HG02571 (cell line): ENCODE results near the gene GBE1.

Experiments
- ATAC-seq: cut with Tn5 transposase; IDR thresholded peaks from one replicate; pipeline ENCODE4 v1.9.1; 2021; ENCODE audit warnings: mild to moderate bottlenecking, moderate library complexity; ENCODE audit not compliant: unreplicated experiment

The GBE1 gene

GRCh38 chr3:81702126-81702525 lies 59.3 kb downstream of the GBE1 start:
- ATAC-seq, result no peak

DNA sequence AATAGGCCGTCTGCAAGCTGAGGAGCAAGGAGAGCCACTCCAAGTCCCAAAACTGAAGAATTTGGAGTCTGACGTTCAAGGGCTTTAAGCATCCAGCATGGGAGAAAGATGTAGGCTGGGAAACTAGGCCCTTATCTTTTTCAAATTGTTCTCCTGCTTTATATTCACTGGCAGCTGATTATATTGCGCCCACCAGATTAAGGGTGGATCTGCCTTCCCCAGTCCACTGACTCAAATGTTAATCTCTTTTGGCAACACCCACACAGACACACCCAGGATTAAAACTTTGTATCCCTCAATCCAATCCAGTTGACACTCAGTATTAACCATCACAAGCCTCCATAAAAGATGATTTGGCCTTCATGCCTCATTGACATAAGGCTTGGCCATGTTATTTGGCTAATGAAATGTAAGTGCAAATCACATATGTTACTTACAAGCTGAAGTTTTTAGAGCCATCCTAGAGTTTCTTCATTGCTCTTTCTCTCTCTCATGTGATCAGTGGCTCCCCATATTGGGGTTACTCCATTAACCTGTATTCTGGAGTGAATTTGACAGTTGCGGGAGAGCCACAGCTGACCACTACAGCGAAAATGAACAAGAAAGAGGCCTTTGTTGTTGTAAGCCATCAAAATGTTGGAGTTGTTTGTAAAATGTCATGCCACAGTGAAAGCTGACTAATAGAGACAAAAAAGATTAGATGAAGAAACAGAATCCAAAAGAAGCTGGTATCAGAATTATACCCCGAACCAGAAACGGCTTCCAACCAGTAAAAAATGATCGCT lies 61.7 kb downstream of the GBE1 start:
- ATAC-seq, result no peak

- no peak for ATAC-seq
Observed at GRCh38 chr3:81696090-81696489, 65.4 kb downstream of the GBE1 start.

- ATAC-seq, result no peak
Observed at GRCh38 chr3:81695302-81695701, 66.1 kb downstream of the GBE1 start.

DNA sequence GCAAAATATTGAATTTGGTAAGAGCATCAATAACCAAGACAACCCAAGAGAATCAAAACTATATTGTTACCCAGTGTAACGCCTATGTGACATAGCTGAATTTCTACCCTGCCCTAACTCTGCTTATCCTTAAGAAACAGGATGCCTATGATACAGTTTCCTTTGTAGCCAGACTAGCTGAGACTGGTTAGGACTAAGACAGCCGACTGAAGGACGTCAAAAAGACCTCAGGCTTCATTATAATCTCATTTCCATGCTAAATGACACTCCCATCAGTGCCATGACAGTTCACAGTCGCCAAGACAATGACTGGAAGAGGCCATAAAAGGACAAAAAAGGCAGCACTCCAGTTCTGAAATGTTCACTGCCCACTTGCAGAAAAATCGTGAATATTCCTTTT lies 66.8 kb downstream of the GBE1 start:
- no peak for ATAC-seq

GRCh38 chr3:81692766-81693165 lies 68.7 kb downstream of the GBE1 start:
- no peak for ATAC-seq

- no peak for ATAC-seq
Observed at GRCh38 chr3:81689617-81690016, 71.8 kb downstream of the GBE1 start.

GRCh38 chr3:81684751-81685395 lies 76.6 kb downstream of the GBE1 start:
- no peak for ATAC-seq

- no peak for ATAC-seq
Observed at GRCh38 chr3:81676706-81677456, 84.6 kb downstream of the GBE1 start.

- ATAC-seq, result no peak
Observed at GRCh38 chr3:81674690-81675089, 86.8 kb downstream of the GBE1 start.

- ATAC-seq, result no peak
Observed at GRCh38 chr3:81668283-81668682, 93.2 kb downstream of the GBE1 start.

GRCh38 chr3:81666502-81667121 lies 94.8 kb downstream of the GBE1 start:
- no peak for ATAC-seq

DNA sequence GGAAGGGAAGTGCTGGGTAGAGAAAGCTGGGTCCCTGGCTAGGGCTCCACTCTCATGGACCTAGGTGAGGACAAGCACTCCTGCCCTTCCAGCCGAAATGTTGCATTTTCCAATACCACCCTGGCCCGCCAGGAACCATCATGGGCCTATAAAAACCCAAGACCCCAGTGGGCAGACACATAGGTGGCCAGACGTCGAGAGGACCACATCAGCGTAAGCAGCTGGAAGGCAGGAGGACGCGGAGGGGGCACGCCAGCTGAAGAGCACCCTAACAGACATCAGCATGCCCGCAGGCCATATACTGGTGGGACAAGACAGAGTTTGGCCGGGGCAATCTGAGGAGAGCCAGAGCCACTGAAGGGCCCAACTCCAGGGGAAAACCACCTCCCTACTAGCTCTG lies 98.3 kb downstream of the GBE1 start:
- ATAC-seq, result no peak

DNA sequence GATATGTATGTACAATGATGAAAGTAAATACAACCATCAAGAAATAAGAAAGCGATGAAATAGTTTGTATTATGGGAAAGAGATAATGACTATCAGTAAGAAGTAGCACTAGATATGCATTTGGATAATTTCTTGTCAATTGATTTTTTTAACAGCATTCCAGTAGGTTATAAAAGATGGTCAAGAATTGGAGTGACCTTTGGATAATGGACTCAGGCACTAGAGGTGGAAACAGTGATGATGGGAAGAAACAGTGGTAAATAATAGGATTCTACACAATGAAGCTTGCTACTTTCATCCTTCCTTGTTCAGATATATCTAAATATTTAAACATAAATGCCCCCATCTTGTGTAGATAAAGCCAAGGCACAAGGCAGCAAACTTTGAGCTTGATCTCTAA lies 101.4 kb downstream of the GBE1 start:
- no peak for ATAC-seq

DNA sequence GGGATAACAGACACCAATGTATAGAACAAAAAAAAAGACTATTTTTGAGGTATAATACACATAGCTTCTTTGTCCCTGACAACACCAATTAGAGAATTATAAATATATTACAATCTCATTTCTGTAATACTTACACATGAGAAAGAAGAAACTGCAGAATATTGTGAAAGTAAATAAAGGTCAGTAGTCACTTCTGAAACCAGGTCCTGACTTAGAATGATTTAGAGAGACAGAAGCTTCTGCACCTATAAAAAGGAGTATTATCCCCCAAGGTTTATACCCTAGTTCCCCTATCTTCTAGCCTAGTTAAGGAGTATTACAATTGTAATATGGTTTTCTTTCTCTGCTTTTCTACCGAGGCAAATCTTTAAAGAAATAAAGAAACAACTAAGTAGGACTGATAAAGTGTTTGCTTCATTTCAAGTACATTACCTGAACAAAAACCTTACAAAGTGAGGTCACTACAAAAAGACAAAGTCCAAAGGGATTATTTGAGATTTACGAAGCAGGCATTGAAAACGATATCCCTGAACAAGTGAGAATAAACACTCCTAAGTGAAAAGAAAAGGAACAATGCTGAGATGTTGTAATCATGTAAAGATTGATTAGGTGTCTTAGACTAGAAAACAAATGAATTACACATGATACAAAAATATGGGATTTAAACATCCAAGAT lies 103.0 kb downstream of the GBE1 start:
- no peak for ATAC-seq

DNA sequence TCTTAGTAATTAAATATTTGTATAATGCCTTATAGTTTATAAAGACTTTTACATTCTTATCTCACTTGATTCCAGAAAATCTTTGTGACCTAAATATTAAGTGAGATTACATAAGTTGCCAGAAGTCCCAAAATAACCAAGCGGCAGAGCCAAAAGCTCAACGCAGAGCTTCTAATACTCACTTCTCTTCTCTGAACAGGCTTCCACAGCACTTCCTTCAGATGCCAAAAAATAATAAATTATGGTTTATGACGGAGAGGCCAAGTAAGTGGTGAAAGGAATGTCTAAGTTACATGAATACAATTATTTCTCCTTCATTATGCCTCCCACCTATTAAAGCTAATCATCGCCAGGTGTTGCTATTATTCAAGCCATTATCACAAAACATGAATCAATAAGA lies 110.3 kb downstream of the GBE1 start:
- ATAC-seq, result no peak

- ATAC-seq, result no peak
Observed at GRCh38 chr3:81650187-81650586, 111.3 kb downstream of the GBE1 start.

- no peak for ATAC-seq
Observed at GRCh38 chr3:81645248-81645647, 116.2 kb downstream of the GBE1 start.

DNA sequence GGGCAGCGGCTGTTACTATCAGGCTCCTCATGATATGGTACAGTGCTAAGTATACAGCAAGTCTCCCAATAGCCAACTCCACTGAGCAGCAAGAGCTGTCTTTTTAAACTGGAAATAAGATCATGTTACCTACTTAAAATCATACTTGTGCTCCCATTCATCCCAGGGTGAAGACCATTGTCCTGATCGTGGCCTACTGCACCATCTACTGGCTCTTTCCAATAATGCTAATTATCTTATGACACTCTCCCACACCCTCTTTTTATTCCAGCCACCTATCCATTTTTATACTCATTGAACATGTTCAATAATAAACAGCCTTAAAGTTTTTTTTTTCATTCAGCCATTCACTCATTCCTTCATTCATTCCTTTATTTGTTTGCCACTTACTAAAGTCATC lies 117.7 kb downstream of the GBE1 start:
- no peak for ATAC-seq

DNA sequence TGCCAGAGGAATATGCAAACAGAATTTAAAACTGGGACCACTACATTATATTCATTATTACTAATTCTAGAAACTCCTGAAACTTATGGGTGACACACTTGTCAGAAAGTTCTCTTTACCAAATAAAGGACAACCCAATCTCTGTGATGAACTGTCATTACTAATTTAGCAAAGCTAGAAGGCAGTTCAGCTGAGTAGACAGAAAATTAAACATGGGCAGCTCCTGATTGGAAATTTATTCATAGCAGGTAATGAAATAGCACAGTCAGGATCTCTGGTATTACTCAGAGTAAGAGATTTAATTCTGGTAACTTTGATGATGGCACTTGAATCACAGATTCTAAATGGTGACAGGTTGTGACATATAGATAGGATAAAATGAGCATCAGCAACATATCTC lies 123.0 kb downstream of the GBE1 start:
- no peak for ATAC-seq

DNA sequence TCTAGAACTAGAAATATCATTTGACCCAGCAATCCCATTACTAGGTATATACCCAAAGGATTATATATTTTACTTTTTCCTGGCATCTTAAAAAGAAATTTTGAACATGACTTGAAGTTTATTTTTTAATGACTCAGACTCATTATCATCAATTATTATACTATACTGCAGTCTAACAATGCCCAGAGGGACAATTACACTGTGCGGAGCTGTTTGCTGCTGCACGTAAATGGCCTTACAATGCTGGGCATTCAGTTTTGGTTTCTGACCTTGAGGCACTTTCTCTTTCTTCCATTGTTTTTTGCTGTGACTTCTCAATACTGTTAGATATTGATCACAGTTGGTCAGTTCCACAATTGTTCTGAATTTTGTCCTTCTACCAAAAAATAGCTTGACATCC lies 128.8 kb downstream of the GBE1 start:
- no peak for ATAC-seq
